Bronchial epithelial cell (primary cell): ENCODE results near the gene LILRB5. TPM values are rescaled to one million over a fixed set of nuclear protein-coding genes. Genes with fewer than 3 reads are reported as not detected.
"Not testable (repeated sequence)": the region's sequence is repeated elsewhere in the genome, so short reads cannot be mapped to it uniquely, and the experiment has no call there.

Source experiments
- DNase-seq: peaks from one replicate; pipeline ENCODE4 v3.0.0-alpha.2; 2010; ENCODE audit warnings: low read depth
- FAIRE-seq: peaks from 2 replicates; lab custom pipeline; 2011; peaks lifted over from hg19 to GRCh38; lab: Jason Lieb, UNC
- H3K27me3 ChIP-seq: 2 replicates; pipeline ENCODE4 v1.5.1; 2011; ENCODE audit warnings: low read length; ENCODE audit not compliant: control insufficient read depth, insufficient read depth
- H3K36me3 ChIP-seq: 2 replicates; pipeline ENCODE4 v1.5.1; 2011; ENCODE audit warnings: low read length; ENCODE audit not compliant: control insufficient read depth, insufficient read depth
- H3K4me3 ChIP-seq: 2 replicates; pipeline ENCODE4 v1.5.1; 2011; ENCODE audit warnings: mild to moderate bottlenecking, low read depth, low read length, control low read depth
- total RNA-seq: library from RNA; depleted of rRNA; stranded (reverse); fragments of >200 nt; gene quantifications from 2 replicates; pipeline ENCODE4 v1.2.1, GENCODE V29; 2014
- TF ChIP-seq, protein P1 (sequence below): IDR thresholded peaks from 2 replicates; pipeline ENCODE4 v1.5.1; 2011; ENCODE audit warnings: mild to moderate bottlenecking, moderate library complexity, low read length, control low read depth, inconsistent platforms; ENCODE audit not compliant: insufficient read depth, severe bottlenecking

LILRB5 gene
- total RNA-seq, 1 donor from 2014 or later, result not detected

DNA sequence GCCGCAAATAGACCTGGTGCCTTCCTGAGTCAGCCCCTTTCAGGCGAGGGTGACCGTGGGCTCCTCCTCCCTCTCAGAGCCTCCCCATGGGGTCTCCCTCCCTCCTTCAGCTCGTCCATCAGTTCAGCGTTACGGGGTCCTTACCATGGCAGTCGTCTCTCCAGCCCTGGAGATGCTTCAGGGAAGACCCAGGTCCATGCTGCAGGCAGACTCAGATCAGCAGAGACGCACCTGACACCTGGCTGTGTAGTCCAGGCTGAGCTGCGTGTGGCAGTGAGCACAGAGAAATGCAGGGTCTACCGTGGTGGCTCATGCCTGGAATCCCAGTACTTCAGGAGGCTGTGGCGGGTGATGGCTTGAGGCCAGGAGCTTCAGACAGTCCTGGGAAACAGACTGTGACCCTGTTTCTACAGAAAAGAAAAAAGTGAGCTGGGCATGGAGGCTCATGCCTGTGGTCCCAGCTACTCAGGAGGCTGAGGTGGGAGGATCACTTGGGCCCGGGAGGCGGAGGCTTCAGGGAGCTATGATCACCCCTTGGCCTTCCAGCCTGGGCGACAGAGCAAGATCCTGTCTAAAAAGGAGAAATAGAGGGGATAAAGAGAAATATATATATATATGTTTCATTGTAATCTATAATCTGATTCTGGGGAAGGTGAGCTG lies 33.7 kb downstream of the LILRB5 start:
- H3K27me3 ChIP-seq, DNase-seq, H3K36me3 ChIP-seq, H3K4me3 ChIP-seq: not testable (repeated sequence)
- peak; percentile 64 for FAIRE-seq

DNA sequence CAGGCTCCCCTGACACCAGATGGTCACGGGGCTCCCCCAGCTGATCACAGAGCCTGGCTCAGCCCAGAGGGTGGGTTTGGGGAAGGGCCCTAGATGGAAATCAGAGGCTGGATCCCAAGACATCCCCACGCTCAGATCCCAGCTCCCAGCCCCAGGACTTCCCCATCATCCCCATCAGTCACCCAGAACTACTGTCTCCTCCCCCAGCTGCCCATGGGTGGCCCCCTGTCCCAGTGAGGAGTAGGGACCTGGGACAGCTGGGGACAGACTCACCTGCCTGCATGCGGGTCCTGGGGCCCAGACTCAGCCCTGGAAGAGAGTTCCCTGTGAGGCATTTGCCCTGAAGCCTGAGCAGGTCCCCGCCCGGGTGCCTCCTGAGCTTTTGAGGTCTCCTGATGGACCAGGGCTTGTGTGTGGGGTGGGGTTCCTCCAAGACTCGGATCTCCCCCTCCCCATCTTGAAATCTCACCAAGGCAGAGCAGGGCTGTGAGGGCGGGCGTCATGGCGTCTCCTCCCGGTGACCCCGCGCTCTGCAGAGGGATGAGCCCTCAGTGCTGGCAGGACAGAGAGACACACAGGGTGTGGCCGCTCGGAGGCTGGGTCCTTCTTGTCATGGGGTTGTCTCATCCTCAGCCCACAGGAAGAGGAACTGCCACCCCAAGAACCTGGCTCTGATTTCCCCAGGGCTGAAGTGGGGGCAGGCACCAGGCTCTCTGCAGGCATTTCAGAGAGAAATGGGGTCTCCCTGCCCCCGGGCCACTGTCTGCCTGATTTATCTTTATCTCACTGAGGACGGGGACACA lies 34.4 kb downstream of the LILRB5 start, which contains the start of gene LILRB3:
Gene LILRB3 (minus strand): TSS at position 534 of the 803 bp plus-strand sequence. CDS start 31 bp downstream, at position 503.
- not testable (repeated sequence) for H3K27me3 ChIP-seq, FAIRE-seq, H3K4me3 ChIP-seq, DNase-seq, H3K36me3 ChIP-seq

DNA sequence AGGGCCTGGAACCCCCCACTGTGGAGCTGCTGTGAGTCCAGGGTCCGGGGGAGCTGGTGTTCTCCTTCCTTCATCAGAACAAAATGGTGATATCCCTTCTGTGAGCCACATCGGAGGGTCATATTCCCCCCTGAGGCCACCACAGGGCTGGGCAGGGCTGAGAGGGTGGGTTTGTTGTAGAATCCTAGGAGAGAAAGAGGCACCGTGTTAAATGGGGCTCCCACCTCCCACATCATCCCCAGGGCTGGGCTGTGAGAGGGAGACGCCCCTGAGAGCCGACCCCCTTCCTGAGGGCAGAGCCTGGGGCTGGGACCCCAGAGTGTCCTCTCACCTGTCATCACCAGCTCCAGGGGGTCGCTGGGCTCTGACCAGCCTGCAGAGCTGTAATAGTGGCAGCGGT lies 35.1 kb downstream of the LILRB5 start:
- H3K4me3 ChIP-seq, H3K36me3 ChIP-seq, DNase-seq, FAIRE-seq, H3K27me3 ChIP-seq: not testable (repeated sequence)

DNA sequence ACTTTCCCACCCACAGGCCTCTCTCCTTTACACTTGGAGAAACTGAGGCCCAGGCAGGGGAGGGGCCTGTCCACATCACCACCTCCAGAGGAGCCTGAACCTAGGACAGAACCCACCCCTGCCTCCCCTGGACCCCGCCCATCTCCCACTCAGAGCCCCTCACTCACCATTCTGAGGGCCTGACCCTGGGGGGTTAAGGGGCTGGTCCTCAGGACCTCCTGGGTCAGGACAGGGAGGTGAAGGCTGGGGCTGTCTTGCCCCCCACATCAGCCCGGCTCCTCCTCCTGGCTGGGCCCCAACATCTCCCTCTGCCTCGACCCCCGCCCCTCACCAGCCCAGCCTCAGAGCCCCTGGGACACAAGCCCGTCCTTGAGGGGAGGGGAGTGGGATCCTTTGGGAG lies 37.4 kb downstream of the LILRB5 start:
- H3K36me3 ChIP-seq, H3K4me3 ChIP-seq, H3K27me3 ChIP-seq, FAIRE-seq, DNase-seq: not testable (repeated sequence)

DNA sequence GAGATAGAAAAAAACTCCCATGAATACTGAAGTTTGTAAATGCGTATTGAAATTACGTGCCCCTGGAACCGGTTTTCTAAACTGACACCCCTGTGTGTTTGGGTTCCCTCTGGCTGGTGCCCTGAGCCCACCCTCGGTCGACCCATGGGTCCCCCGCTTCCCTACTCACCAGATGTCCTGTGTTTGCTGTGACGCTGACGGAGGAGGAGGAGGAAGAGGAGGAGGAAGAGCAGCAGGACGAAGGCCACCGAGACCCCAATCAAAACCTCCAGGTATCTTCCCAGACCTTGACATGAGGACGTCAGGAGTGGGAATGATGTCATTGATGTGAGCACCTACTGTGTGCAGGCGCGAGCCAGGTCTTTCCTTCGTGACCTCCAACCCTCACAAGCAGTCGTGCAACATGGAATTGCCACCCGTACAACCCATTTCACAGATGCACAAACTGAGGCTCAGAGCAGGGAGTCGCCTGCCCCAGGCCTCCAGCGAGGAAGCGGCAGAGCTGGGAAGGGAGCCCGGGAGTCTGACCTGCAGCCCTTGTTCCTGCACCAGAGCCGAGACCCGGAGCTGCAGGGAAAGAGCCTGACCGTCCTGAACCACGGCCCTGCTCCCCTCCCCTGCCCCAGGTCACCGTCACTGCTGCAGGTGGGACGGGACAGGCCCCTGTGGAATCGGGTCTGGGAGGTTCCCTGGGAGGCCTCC lies 38.0 kb downstream of the LILRB5 start:
- DNase-seq, result no peak
- Histone ChIP-seq H3K36me3 (no peaks in the 10 kb centered on the region), H3K4me3 (no peak overlapping the region), H3K27me3 (no peaks in the 10 kb centered on the region)
- TF ChIP-seq, protein P1, sequence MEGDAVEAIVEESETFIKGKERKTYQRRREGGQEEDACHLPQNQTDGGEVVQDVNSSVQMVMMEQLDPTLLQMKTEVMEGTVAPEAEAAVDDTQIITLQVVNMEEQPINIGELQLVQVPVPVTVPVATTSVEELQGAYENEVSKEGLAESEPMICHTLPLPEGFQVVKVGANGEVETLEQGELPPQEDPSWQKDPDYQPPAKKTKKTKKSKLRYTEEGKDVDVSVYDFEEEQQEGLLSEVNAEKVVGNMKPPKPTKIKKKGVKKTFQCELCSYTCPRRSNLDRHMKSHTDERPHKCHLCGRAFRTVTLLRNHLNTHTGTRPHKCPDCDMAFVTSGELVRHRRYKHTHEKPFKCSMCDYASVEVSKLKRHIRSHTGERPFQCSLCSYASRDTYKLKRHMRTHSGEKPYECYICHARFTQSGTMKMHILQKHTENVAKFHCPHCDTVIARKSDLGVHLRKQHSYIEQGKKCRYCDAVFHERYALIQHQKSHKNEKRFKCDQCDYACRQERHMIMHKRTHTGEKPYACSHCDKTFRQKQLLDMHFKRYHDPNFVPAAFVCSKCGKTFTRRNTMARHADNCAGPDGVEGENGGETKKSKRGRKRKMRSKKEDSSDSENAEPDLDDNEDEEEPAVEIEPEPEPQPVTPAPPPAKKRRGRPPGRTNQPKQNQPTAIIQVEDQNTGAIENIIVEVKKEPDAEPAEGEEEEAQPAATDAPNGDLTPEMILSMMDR, result no peak
- no peak for FAIRE-seq

DNA sequence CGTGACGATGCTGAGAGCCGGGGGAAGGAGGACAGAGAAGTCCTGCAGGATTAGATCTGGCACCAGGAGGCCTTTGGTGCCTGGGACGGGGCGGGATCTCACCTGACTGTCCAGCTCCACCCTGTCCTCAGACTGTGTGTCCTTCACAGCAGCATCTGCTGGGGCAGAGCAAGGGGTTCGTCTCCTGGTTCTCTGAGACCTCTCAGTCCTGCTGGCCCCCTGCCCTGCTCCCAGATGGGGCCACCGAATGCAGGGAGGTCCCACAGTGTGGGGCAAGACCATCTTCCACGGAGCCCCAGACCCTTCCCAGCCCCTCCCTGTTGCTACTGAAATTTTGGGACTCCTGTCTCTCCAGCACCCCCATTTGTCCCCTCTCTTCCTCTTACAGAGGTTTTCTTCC lies 38.8 kb downstream of the LILRB5 start:
- Histone ChIP-seq H3K36me3 (no peaks in the 10 kb centered on the region), H3K4me3 (no peak overlapping the region), H3K27me3 (no peaks in the 10 kb centered on the region)
- FAIRE-seq (no peak), DNase-seq (no peak)
- TF ChIP-seq, protein P1, result no peak

DNA sequence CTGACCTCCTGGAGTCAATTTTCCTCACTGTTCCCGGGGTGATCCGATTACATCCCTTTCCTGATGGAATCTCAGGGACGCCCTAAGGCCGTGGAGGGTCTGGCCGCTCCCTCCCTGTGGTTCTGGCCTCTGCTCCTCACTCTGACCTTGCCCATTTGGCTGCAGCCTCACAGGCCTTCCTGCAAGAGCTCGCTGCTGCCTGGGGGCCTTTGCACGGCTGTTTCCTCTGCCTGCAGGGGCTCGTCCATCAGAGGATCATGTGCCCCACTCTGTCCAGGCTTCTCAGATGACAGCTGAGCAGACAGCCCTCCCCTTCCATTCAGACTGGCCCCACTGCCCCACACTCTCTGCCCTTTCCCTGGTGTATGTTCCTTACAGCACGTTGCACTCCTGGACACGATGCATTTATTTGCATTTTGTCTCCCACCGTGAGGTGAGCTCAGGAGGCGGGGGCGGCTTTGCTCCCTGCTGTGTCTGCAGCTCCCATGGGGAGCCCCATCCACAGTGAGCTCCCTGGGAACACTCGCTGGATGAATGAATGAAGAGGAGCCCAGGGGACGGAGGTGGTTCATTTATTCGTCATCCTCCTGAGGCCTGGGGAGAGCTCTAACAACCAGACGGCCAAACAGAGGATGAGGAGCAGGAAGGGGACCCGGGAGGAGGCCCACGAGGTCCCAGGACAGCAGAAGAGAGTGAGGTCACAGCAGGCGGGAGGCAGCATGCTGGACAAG lies 39.4 kb downstream of the LILRB5 start:
- H3K27me3 ChIP-seq, H3K36me3 ChIP-seq, DNase-seq, H3K4me3 ChIP-seq, FAIRE-seq: not testable (repeated sequence)

DNA sequence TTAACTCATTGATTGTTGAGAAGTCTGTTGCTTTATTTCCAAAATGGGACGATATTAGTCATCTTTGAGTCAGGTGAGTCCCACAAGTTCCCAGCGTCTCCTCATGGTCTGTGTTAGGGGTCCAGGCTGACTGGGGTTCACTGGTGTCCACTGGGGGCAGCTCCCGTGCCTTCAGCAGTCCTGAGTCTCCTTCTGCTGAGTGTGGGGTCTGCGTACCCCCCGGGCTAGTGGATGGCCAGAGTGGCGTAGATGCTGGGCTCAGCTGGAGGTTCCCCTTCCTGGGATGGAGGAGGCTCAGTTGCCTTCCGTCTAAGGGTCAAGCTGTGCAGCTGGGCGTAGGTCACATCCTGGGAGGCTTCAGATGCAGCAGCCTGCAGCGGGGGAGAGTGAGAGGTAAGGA lies 40.2 kb downstream of the LILRB5 start:
- no peaks in the 10 kb centered on the region for H3K27me3 ChIP-seq
- no peak for DNase-seq
- H3K36me3 ChIP-seq, result no peaks in the 10 kb centered on the region
- no peak for FAIRE-seq
- H3K4me3 ChIP-seq, result no peak overlapping the region
- TF ChIP-seq, protein P1, result no peak

DNA sequence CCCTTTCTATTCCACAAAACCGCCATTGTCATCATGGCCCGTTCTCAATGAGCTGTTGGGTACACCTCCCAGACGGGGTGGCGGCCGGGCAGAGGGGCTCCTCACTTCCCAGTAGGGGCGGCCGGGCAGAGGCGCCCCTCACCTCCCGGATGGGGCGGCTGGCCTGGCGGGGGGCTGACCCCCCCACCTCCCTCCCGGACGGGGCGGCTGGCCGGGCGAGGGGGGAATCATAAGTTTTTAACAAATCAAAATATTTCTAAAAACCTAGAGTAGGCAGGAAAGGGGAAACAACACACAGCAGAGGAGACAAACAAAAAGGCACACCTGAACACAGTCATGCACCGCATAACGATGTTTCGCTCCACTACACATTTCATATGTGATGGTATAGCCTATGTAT lies 42.3 kb downstream of the LILRB5 start:
- H3K36me3 ChIP-seq, H3K4me3 ChIP-seq, FAIRE-seq, DNase-seq, H3K27me3 ChIP-seq: not testable (repeated sequence)

DNA sequence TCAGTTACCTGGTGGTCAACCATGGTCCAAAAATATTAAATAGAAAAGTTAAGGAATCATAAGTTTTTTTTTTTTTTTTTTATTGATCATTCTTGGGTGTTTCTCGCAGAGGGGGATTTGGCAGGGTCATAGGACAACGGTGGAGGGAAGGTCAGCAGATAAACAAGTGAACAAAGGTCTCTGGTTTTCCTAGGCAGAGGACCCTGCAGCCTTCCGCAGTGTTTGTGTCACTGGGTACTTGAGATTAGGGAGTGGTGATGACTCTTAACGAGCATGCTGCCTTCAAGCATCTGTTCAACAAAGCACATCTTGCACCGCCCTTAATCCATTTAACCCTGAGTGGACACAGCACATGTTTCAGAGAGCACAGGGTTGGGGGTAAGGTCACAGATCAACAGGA lies 42.9 kb downstream of the LILRB5 start:
- H3K4me3 ChIP-seq, FAIRE-seq, H3K36me3 ChIP-seq, DNase-seq, H3K27me3 ChIP-seq: not testable (repeated sequence)
